Neural cell (in vitro differentiated cells): Measurements from ENCODE around the gene PHOX2A.

Experiments used
- EP300 ChIP-seq: fragments of 450-650 bp; conservative IDR thresholded peaks from 2 replicates; pipeline ENCODE4 v1.6.1; 2014; ENCODE audit warnings: antibody characterized with exemption, mild to moderate bottlenecking, moderate library complexity; ENCODE audit not compliant: poor library complexity, severe bottlenecking
- EZH2 ChIP-seq: fragments of 200-600, 300-800 bp; shearing (Covaris generic), sonication (generic); IDR thresholded peaks from 2 replicates; pipeline ENCODE4 v1.6.1; 2014; ENCODE audit warnings: antibody characterized with exemption, low read length, borderline replicate concordance, mild to moderate bottlenecking; ENCODE audit not compliant: insufficient read depth, poor library complexity, severe bottlenecking
- MXI1 ChIP-seq: fragments of 450-650 bp; conservative IDR thresholded peaks from 2 replicates; pipeline ENCODE4 v1.6.1; 2014; ENCODE audit warnings: antibody characterized with exemption, mild to moderate bottlenecking; ENCODE audit not compliant: poor library complexity, severe bottlenecking
- POLR2AphosphoS5 ChIP-seq: IDR thresholded peaks from 2 replicates; pipeline ENCODE4 v1.6.1; 2012
- RAD21 ChIP-seq: fragments of 450-650 bp; conservative IDR thresholded peaks from 2 replicates; pipeline ENCODE4 v1.6.1; 2014; ENCODE audit warnings: antibody characterized with exemption, mild to moderate bottlenecking, moderate library complexity
- SMC3 ChIP-seq: fragments of 450-650 bp; conservative IDR thresholded peaks from 2 replicates; pipeline ENCODE4 v1.6.1; 2014; ENCODE audit warnings: antibody characterized with exemption, mild to moderate bottlenecking, moderate library complexity; ENCODE audit not compliant: poor library complexity
- TAF1 ChIP-seq: IDR thresholded peaks from 2 replicates; pipeline ENCODE4 v1.6.1; 2012; ENCODE audit warnings: low read depth
- TF ChIP-seq, protein P1 (sequence below): IDR thresholded peaks from 2 replicates; pipeline ENCODE4 v1.6.1; 2012; ENCODE audit warnings: borderline replicate concordance
- TF ChIP-seq, protein P2 (sequence below): fragments of 450-650 bp; IDR thresholded peaks from 2 replicates; pipeline ENCODE4 v1.5.1; 2014; ENCODE audit warnings: antibody characterized with exemption, mild to moderate bottlenecking, moderate library complexity; ENCODE audit not compliant: poor library complexity, severe bottlenecking

DNA sequence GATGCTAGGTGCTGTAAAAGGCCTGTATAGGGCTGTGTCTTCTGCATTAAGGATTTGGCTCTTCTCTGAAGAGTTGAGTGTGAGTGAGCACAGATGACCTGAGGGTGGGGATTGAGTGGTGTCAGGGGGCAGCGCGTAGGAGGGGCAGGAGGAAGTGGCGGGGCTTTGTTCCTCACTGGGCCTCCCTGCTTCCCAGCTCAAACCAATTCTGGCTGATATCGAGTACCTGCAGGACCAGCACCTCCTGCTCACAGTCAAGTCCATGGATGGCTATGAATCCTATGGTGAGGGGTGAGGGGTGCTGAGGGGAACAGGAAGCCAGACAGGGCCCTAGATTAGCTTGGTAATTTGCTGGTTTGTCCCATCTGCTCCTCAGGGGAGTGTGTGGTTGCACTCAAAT lies 9.1 kb downstream of the PHOX2A start:
- TF ChIP-seq, protein P1, sequence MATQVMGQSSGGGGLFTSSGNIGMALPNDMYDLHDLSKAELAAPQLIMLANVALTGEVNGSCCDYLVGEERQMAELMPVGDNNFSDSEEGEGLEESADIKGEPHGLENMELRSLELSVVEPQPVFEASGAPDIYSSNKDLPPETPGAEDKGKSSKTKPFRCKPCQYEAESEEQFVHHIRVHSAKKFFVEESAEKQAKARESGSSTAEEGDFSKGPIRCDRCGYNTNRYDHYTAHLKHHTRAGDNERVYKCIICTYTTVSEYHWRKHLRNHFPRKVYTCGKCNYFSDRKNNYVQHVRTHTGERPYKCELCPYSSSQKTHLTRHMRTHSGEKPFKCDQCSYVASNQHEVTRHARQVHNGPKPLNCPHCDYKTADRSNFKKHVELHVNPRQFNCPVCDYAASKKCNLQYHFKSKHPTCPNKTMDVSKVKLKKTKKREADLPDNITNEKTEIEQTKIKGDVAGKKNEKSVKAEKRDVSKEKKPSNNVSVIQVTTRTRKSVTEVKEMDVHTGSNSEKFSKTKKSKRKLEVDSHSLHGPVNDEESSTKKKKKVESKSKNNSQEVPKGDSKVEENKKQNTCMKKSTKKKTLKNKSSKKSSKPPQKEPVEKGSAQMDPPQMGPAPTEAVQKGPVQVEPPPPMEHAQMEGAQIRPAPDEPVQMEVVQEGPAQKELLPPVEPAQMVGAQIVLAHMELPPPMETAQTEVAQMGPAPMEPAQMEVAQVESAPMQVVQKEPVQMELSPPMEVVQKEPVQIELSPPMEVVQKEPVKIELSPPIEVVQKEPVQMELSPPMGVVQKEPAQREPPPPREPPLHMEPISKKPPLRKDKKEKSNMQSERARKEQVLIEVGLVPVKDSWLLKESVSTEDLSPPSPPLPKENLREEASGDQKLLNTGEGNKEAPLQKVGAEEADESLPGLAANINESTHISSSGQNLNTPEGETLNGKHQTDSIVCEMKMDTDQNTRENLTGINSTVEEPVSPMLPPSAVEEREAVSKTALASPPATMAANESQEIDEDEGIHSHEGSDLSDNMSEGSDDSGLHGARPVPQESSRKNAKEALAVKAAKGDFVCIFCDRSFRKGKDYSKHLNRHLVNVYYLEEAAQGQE: no peak
- TF ChIP-seq, protein P2, sequence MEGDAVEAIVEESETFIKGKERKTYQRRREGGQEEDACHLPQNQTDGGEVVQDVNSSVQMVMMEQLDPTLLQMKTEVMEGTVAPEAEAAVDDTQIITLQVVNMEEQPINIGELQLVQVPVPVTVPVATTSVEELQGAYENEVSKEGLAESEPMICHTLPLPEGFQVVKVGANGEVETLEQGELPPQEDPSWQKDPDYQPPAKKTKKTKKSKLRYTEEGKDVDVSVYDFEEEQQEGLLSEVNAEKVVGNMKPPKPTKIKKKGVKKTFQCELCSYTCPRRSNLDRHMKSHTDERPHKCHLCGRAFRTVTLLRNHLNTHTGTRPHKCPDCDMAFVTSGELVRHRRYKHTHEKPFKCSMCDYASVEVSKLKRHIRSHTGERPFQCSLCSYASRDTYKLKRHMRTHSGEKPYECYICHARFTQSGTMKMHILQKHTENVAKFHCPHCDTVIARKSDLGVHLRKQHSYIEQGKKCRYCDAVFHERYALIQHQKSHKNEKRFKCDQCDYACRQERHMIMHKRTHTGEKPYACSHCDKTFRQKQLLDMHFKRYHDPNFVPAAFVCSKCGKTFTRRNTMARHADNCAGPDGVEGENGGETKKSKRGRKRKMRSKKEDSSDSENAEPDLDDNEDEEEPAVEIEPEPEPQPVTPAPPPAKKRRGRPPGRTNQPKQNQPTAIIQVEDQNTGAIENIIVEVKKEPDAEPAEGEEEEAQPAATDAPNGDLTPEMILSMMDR: no peak
- no peak for TF ChIP-seq RAD21
- TF ChIP-seq EZH2: no peak
- no peak for TF ChIP-seq SMC3
- no peak for TF ChIP-seq POLR2AphosphoS5
- TF ChIP-seq MXI1: no peak
- TF ChIP-seq TAF1: no peak
- no peak for TF ChIP-seq EP300
